NCI-H1048 (cell line): ENCODE data around the gene EPN2.
"Not testable (repeated sequence)": the region's sequence is repeated elsewhere in the genome, so short reads cannot be mapped to it uniquely, and the experiment has no call there.

Source experiments
- DNase-seq: peaks from one replicate; lab custom pipeline; 2025; lab: John Stamatoyannopoulos, UW

EPN2 gene

GRCh38 chr17:19268611-19269010, 31.4 kb downstream of the EPN2 start:
- DNase-seq = no peak

- DNase-seq = no peak
Measured at GRCh38 chr17:19269106-19269505, 31.9 kb downstream of the EPN2 start.

- no peak for DNase-seq
Measured at GRCh38 chr17:19269641-19270040, 32.5 kb downstream of the EPN2 start.

- no peak for DNase-seq
Measured at GRCh38 chr17:19270347-19270703, 33.2 kb downstream of the EPN2 start.

GRCh38 chr17:19270704-19271611, 33.8 kb downstream of the EPN2 start:
- no peak for DNase-seq

GRCh38 chr17:19271780-19272357, 34.7 kb downstream of the EPN2 start:
- no peak for DNase-seq

- no peak for DNase-seq
Measured at GRCh38 chr17:19273731-19274130, 36.6 kb downstream of the EPN2 start.

GRCh38 chr17:19274893-19275292, 37.7 kb downstream of the EPN2 start:
- DNase-seq = no peak

- DNase-seq = no peak
Measured at GRCh38 chr17:19275457-19276127, 38.4 kb downstream of the EPN2 start.

- DNase-seq = not testable (repeated sequence)
Measured at GRCh38 chr17:19278284-19278683, 41.1 kb downstream of the EPN2 start.

GRCh38 chr17:19278729-19279128, 41.6 kb downstream of the EPN2 start:
- DNase-seq = no peak

- DNase-seq = no peak
Measured at GRCh38 chr17:19281161-19281560, 44.0 kb downstream of the EPN2 start.

- DNase-seq = no peak
Measured at GRCh38 chr17:19284005-19284959, 47.1 kb downstream of the EPN2 start.

GRCh38 chr17:19285213-19285900, 48.2 kb downstream of the EPN2 start:
- DNase-seq = no peak

- no peak for DNase-seq
Measured at GRCh38 chr17:19286751-19287341, 49.7 kb downstream of the EPN2 start.

- no peak for DNase-seq
Measured at GRCh38 chr17:19287651-19288050, 50.5 kb downstream of the EPN2 start.

- no peak for DNase-seq
Measured at GRCh38 chr17:19288453-19288852, 51.3 kb downstream of the EPN2 start.

- no peak for DNase-seq
Measured at GRCh38 chr17:19290066-19290705, 53.0 kb downstream of the EPN2 start.

GRCh38 chr17:19291646-19292376, 54.6 kb downstream of the EPN2 start:
- no peak for DNase-seq

GRCh38 chr17:19292377-19292711, 55.2 kb downstream of the EPN2 start:
- no peak for DNase-seq
